ENCODE data around the gene PRR29.
A peak's percentile ranks its signal among the peaks of the same experiment; 100 is the strongest.
"Not testable (repeated sequence)": the region's sequence is repeated elsewhere in the genome, so short reads cannot be mapped to it uniquely, and the experiment has no call there.

The PRR29 gene

DNA sequence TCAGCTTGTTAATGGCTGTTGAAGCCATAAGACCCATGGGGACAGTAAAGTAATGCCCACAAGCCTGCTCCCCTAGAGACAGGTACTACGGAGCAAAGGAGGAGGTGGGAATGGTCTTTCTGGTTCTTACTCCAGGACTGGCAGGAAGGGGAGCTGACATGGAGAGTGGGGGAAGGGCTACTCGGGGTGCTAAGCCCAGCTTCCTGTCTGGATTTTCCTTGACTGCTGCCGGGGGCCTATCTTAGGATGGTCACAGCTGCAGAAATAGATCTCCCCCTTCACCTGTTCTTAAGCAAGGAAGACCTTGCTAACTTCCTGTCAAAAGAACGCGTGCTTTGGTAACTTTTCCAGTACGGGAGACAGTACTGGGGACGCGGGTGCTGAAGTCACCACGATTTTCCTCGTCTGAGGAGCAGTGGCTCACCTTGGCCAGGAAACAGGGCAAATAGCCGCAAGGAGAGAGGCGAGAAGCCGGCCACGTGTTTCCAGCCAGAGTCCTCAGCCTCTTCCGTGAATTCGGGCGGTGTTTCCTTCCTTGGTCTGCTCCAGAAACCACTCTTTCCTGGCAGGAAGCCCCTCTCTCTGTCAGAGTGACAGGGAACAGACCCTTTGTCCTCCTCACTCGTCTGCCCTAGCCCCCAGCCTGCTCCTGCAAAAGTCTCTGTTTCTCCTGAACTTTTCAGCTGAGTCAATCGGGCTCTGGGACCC is 656 bp upstream of the PRR29 start:
- DNase-seq (ENCODE audit: low spot score): no peak

DNA sequence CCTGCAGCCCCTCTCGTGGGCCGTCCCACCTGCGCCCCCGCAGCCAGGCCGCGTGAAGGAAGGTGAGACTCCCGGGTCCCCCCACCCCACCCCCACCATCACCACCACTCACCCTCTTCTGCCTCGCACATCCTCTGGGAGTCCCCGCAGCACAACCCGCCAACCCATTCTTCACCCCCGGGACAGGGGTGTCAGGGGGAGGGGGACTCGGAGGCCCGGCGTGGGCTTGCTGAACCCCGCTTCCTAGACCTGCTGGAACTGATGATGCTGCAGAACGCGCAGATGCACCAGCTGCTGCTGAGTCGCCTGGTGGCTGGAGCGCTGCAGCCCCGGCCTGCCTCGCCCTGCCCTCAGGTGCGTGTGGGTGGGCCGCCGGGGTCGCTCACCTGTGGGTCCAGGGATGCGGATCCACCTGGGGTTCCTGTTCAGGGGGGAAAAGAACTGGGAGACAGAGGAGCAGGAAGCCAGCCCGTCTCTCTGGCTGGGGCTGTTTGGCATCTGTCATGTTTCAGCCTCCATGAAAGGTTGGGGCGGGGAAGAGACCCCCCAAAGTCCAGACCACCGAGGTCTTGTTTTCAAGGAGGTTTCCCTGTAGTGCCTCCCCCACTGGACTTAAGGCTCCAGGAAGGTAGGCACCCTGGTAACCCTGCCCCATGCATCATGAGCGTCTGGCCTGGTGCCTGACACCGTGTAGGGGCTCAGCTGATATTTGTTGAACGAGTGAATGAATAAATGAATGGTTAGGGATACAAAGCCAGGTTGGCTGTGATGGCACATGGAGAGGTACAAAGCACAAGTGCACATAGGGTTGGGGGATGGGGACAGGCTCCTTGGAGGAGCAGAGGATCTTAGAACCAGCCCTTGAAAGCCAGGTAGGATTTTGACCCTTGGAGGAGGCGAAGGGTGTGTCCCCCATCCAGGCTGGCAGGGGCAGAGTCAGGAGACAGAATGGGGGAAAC is 849 bp downstream of the PRR29 start:
- DNase-seq (ENCODE audit: low spot score): no peak

DNA sequence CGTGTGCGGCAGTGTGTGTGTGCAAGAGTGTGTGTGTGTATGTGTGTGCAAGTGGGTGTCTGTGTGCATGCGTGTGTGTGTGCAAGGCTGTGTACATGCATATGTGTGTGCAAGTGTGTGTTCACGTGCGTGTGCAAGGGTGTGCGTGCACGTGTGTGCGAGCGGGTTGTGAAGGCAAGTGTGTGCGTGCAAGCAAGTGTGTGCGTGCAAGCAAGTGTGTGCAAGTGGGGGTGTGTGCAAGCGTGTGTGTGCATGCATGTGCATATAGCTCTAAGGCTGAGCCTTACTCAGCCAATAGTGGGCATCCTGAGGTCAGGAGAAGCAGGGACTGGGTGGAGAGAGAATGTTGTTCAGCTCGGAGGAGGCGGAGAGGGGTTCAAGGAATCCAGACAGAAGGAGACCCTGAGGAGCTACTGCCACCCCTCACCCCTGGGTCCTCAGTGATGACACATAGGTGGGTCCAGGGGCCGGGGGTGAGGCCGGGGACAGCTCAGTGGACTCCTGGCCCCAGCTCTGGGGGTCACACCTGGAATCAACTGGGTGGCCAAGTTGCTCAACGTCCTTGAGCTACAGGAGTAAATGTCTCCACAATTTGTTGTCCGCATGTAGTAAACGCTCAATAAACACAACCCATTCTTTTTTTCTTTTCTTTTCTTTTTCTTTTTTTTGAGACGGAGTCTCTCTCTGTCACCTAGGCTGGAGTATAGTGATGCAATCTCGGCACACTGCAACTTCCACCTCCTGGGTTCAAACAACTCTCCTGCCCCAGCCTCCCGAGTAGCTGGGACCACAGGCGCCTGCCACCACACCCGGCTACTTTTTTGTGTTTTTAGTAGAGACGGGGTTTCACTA is 1.8 kb downstream of the PRR29 start:
- no peak for DNase-seq (ENCODE audit: low spot score)

- DNase-seq (ENCODE audit: low spot score): no peak
Measured at GRCh38 chr17:64001091-64001579, 3.0 kb downstream of the PRR29 start.

- DNase-seq (ENCODE audit: low spot score): no peak
Measured at GRCh38 chr17:64001763-64002529, 3.8 kb downstream of the PRR29 start.

GRCh38 chr17:64002658-64003525 is 4.7 kb downstream of the PRR29 start:
- DNase-seq (ENCODE audit: low spot score): no peak

DNA sequence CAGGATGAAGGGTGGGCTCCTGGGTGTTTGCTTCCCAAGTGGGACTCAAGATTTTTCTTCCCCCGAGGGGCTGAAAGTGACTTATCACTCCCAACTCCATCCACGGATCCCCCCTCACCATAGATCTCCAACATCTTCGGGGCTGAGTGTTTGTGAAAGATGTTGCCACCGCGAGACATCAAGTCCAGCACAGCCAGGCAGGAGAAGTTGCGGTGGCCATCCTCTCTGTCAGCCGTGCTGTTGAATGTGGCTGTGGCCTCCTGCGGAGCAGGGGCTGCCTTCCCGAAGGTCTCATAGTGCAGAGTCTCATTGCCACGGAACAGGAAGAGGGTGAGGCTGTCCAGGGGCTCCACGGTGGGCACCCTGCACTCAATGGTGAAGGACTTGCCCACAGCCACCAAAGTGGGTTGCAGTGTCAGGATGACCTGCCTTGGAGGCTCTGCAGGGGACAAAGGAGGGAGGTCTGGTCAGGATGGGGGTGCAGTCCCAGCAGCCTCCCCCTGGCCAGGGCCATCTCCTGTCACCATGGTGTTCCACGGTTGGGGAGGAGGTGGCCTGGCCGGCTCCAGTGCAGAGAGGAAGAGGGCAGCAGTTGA is 5.5 kb downstream of the PRR29 start:
- no peak for DNase-seq (ENCODE audit: low spot score)

- DNase-seq (ENCODE audit: low spot score): no peak
Measured at GRCh38 chr17:64004218-64004770, 6.1 kb downstream of the PRR29 start.

- no peak for DNase-seq (ENCODE audit: low spot score)
Measured at GRCh38 chr17:64004903-64005733, 7.0 kb downstream of the PRR29 start.

- peak; percentile 88 for DNase-seq (ENCODE audit: low spot score)
Measured at GRCh38 chr17:64005734-64006167, 7.6 kb downstream of the PRR29 start.

DNA sequence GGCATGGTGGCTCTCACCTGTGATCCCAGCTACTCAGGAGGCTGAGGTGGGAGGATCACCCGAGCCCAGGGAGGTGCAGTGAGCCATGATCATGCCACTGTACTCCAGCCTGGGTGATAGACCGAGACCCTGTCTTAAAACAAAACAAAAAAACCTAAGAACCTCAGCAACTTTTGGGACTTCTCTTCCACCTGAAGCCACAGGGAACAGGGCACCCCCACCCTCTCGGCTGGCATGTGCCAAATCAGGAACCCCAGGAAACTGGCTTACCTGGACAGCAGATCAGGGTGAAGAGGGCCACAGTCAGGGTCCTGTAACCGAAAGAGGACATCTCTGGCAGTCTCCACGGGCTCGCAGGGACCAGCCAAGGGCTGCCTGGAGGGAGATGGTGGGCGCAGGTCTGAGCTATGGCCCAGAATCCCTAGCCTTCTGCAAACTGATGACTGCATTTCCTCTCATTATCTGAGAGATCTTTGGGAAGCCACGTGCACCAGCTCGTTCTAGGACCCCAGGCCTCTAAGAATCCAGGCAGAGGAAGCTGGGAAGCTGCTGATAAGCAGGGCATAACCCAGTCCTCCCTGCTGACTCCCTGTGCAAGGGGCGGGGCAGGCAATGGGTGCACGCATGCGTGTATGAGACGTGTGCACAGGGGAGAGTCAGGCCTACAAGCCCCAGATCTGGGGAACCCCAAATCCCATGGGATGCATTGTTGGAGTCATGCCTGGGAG is 8.4 kb downstream of the PRR29 start:
- DNase-seq (ENCODE audit: low spot score): peak; percentile 91

DNA sequence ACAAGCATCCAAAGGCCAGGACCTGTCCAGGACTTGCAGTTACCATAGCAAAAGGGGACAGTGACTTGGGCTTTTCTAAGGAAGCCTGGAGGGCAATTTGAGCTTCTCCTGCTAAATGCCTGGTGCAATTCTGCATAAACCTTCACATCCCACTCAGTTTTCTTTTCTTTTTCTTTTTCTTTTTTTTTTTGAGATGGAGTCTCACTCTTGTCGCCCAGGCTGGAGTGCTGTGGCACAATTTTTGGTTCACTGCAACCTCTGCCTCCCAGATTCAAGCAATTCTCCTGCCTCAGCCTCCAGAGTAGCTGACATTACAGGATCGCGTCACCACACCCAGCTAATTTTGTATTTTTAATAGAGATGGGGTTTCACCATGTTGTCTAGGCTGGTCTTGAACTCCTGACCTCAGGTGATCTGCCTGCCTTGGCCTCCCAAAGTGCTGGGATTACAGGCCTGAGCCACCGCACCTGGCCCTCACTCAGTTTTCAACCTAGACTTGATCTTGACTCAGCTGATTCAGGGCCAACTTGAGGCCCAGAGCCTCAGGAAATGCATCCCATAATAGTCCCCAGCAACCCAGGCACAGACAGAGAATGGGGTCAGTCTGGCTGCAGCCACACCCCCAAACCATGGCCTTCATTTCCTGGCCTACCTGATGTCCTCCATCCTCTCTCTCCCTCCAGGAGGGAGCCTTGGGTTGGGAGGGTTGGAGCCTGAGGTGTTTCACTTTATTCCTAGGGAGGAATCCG is 9.1 kb downstream of the PRR29 start:
- not testable (repeated sequence) for DNase-seq (ENCODE audit: low spot score)

- DNase-seq (ENCODE audit: low spot score): no peak
Measured at GRCh38 chr17:64007838-64008282, 9.7 kb downstream of the PRR29 start.

- DNase-seq (ENCODE audit: low spot score): no peak
Measured at GRCh38 chr17:64008346-64008745, 10.2 kb downstream of the PRR29 start.

- no peak for DNase-seq (ENCODE audit: low spot score)
Measured at GRCh38 chr17:64008830-64009229, 10.7 kb downstream of the PRR29 start.

GRCh38 chr17:64009571-64010402 is 11.6 kb downstream of the PRR29 start:
- no peak for DNase-seq (ENCODE audit: low spot score)

All from hematopoietic multipotent progenitor cell treated with erythropoietin and hydrocortisone succinate and interleukin-3 and kit ligand, for 17 days (in vitro differentiated cells).